ENCODE results near the gene PAIP1. TPM values are rescaled to one million over a fixed set of nuclear protein-coding genes. Genes with fewer than 3 reads are reported as not detected.
"Not testable (repeated sequence)": the region's sequence is repeated elsewhere in the genome, so short reads cannot be mapped to it uniquely, and the experiment has no call there.

The PAIP1 gene
- total RNA-seq, 6 experiments from 2014 or later = 58.2 to 70.8 (median 67.1) TPM

DNA sequence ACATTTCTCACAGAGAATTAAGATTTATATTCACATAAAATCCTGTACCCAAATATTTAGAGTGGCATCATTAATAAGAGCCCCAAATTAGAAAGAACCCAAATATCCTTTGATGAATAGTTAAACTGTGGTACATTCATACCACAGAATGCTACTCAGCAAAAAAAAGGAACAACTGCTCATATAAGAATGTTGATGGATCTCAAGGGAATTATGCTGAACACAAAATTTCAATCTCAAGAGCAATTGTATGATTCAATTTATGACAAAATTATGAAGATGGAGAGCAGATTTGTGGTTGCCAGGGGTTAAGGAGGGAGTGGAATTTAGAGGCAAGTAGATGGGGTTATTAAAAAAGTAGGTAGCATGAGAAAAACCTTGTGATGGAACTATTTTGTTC, 4.5 kb upstream of the PAIP1 start:
- DNase-seq = no peak
- Mint-ChIP-seq H3K27ac (no peak overlapping the region), H3K36me3 (ENCODE audit: low read depth) (no peaks in the 10 kb centered on the region), H3K4me3 (no peak overlapping the region), H3K4me1 (ENCODE audit: low read depth) (peaks cover 25% of the 10 kb centered on the region), H3K27me3 (ENCODE audit: insufficient read depth) (no peaks in the 10 kb centered on the region; the same call in 1 of the 2 replicates), H3K9me3 (no peaks in the 10 kb centered on the region)
- TF ChIP-seq, protein P1, sequence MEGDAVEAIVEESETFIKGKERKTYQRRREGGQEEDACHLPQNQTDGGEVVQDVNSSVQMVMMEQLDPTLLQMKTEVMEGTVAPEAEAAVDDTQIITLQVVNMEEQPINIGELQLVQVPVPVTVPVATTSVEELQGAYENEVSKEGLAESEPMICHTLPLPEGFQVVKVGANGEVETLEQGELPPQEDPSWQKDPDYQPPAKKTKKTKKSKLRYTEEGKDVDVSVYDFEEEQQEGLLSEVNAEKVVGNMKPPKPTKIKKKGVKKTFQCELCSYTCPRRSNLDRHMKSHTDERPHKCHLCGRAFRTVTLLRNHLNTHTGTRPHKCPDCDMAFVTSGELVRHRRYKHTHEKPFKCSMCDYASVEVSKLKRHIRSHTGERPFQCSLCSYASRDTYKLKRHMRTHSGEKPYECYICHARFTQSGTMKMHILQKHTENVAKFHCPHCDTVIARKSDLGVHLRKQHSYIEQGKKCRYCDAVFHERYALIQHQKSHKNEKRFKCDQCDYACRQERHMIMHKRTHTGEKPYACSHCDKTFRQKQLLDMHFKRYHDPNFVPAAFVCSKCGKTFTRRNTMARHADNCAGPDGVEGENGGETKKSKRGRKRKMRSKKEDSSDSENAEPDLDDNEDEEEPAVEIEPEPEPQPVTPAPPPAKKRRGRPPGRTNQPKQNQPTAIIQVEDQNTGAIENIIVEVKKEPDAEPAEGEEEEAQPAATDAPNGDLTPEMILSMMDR (IDR thresholded peaks at IDR 0.05) = no peak

DNA sequence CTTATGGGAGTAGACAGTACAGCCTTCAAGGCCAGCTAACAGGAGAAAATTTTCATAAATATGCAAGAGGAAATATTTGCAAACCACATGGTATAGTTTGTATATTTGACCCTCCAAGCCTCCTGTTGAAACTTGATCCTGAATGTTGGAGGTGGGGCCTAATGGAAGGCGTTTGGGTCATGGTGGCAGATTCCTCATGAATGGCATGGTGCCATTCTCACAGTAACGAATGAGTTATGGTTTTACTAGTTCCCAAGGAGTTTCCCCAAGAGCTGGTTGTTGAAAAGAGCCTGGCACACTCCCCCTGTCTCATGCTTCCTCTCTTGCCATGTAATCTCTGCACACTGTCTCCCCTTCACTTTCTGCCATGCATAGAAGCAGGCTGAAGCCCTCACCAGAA, 3.3 kb upstream of the PAIP1 start:
- Mint-ChIP-seq H3K9me3 (no peaks in the 10 kb centered on the region), H3K27ac (peak overlapping the region; percentile 61), H3K4me3 (0 out of 2 replicates have a peak overlapping the region, but pooled peaks have one; percentile 7), H3K36me3 (ENCODE audit: low read depth) (peaks cover 4% of the 10 kb centered on the region; the same call in 1 of the 2 replicates), H3K4me1 (ENCODE audit: low read depth) (peaks cover 25% of the 10 kb centered on the region), H3K27me3 (ENCODE audit: insufficient read depth) (no peaks in the 10 kb centered on the region; the same call in 1 of the 2 replicates)
- DNase-seq = peak; percentile 74
- TF ChIP-seq, protein P1 (IDR thresholded peaks at IDR 0.05) = no peak

DNA sequence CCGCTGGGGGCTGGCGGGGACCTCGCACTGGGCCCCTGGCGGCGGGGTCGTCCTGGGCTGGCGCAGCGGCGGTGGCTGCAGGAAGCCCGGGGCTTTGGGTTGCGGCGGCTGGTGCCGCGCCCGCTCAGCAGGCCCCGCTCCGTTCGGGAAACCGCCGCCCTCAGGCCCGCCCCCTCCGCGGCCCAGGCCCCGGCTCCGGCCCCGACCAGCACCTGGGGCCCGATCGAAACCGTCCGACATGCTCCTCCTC, 345 bp downstream of the PAIP1 start:
- H3K36me3 Mint-ChIP-seq (ENCODE audit: low read depth); DNase-seq; H3K9me3 Mint-ChIP-seq; H3K27me3 Mint-ChIP-seq (ENCODE audit: insufficient read depth): not testable (repeated sequence)
- H3K4me1 Mint-ChIP-seq (ENCODE audit: low read depth) = peaks cover 25% of the 10 kb centered on the region
- peak overlapping the region; percentile 90; the same call in 1 of the 2 replicates for H3K27ac Mint-ChIP-seq
- peak overlapping the region; percentile 88; the same call in 1 of the 2 replicates for H3K4me3 Mint-ChIP-seq

DNA sequence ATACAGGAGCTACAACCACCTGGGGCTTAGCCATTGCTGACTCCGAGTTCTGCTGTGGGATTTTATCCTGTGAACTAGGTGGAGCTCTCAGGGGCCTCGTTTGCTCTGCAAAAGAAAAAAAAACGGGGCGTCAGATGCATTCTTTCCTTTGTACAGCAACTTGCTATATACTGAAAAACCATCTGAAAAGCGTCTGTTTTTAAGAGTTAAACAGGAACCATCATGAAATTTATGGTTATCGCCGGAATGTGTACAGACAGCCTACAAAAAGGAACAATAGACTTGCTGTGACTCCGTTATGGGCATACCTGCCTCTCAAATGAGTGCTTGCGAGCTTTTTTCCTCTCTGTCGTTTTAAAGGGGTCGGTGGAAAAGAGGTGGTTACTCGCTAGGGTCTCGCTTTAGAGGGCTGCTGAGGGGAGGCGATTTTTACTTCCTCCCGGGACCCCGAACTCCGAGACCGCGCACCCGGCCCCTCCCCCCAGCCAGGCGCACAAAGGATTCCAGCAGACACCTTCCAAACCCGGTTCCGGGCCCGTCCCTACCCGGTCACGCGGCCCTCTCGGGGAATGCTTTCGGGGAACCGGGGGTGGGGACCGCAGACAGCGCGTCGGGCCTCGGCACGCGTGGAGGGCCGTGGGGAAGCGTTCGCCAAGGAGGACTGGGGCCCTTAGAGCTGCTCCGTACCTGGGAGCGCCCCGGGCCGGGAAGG, 826 bp downstream of the PAIP1 start:
- DNase-seq = no peak
- H3K27me3 Mint-ChIP-seq (ENCODE audit: insufficient read depth) = no peaks in the 10 kb centered on the region

DNA sequence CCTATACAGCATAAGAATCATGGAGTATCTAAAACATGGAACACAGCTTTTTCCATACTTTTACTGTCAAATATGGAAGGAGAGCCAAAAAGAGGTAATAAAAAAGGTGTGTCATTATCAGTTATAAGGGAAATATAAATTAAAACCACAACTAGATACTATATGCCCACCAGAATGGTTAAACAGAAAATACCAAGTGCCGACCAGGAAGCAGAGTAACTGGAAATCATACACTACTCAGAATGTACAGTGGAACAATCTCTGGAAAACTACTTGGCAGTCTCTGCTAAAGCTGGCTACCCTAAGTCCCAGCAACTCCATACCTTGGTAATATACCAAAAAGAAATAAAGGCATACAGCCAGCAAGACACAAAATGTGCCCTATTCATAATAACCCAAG, 2.4 kb downstream of the PAIP1 start:
- peaks cover 11% of the 10 kb centered on the region for H3K4me1 Mint-ChIP-seq (ENCODE audit: low read depth)
- H3K9me3 Mint-ChIP-seq = no peaks in the 10 kb centered on the region
- H3K27me3 Mint-ChIP-seq (ENCODE audit: insufficient read depth) = peaks cover under 1% of the 10 kb centered on the region
- H3K4me3 Mint-ChIP-seq = no peak overlapping the region
- TF ChIP-seq, protein P1 (IDR thresholded peaks at IDR 0.05) = no peak
- H3K27ac Mint-ChIP-seq = no peak overlapping the region
- peaks cover 7% of the 10 kb centered on the region for H3K36me3 Mint-ChIP-seq (ENCODE audit: low read depth)
- DNase-seq = no peak

More for the DNA sequence above, 826 bp downstream of the PAIP1 start:
- H3K27ac Mint-ChIP-seq = peak overlapping the region; percentile 89
- peaks cover 25% of the 10 kb centered on the region for H3K4me1 Mint-ChIP-seq (ENCODE audit: low read depth)
- H3K4me3 Mint-ChIP-seq = no peak overlapping the region; the same call in 1 of the 2 replicates
- H3K36me3 Mint-ChIP-seq (ENCODE audit: low read depth) = peaks cover 7% of the 10 kb centered on the region; the same call in 1 of the 2 replicates
- TF ChIP-seq, protein P1 (IDR thresholded peaks at IDR 0.05) = no peak
- no peaks in the 10 kb centered on the region for H3K9me3 Mint-ChIP-seq

DNA sequence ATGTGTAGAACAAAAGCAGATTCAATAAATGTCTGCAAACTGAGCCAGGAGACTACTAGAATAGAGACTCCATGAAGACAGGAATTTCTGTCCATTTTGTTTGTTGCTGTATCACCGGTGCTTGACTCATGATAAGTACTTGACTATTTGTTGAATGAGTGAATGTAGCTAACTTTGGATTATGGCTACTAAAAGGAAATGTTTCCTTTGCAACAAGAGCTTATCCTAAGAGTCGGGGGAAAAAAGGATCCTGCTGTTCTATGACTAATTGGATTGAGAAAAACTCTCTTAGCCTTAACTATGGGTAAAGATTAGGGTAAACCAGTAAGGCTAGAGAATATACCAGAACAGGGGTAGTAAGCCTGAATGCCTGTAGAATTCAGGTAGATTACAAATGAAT, 3.5 kb downstream of the PAIP1 start:
- TF ChIP-seq, protein P1 (IDR thresholded peaks at IDR 0.05) = no peak
- peaks cover 4% of the 10 kb centered on the region for H3K27me3 Mint-ChIP-seq (ENCODE audit: insufficient read depth)

More for the DNA sequence above, 3.5 kb downstream of the PAIP1 start:
- Mint-ChIP-seq H3K36me3 (ENCODE audit: low read depth) (peaks cover 11% of the 10 kb centered on the region), H3K4me1 (ENCODE audit: low read depth) (peaks cover 5% of the 10 kb centered on the region), H3K9me3 (no peaks in the 10 kb centered on the region), H3K4me3 (no peak overlapping the region), H3K27ac (no peak overlapping the region)
- DNase-seq = no peak
